ENCODE data around the gene PNPLA7.
"Not testable (repeated sequence)": the region's sequence is repeated elsewhere in the genome, so short reads cannot be mapped to it uniquely, and the experiment has no call there.

The PNPLA7 gene

GRCh38 chr9:137410891-137411249 is 139.3 kb downstream of the PNPLA7 start:
- no peak for DNase-seq

GRCh38 chr9:137410236-137410890 is 139.8 kb downstream of the PNPLA7 start:
- DNase-seq = not testable (repeated sequence)
